Fibroblast of skin of scalp (primary cell): ENCODE data around the gene EPS8L2.
"Not testable (repeated sequence)": the region's sequence is repeated elsewhere in the genome, so short reads cannot be mapped to it uniquely, and the experiment has no call there.

Source experiments
- DNase-seq: peaks from one replicate; pipeline ENCODE4 v3.0.0-alpha.2; 2013

The EPS8L2 gene

DNA sequence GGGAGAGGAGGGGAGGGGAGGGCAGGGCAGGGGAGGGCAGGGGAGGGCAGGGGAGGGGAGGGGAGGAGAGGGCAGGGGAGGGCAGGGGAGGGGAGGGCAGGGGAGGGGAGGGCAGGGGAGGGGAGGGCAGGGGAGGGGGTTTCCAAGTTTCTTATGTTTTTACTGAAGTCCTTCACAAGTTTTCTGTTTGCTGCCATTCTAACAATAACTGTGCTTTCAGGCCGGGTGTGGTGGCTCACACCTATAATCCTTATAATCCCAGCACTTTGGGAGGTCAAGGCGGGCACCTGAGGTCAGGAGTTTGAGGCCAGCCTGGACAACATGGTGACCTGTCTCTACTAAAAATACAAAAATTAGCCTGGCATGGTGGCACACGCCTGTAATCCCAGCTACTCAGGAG, 15.8 kb upstream of the EPS8L2 start:
- not testable (repeated sequence) for DNase-seq

DNA sequence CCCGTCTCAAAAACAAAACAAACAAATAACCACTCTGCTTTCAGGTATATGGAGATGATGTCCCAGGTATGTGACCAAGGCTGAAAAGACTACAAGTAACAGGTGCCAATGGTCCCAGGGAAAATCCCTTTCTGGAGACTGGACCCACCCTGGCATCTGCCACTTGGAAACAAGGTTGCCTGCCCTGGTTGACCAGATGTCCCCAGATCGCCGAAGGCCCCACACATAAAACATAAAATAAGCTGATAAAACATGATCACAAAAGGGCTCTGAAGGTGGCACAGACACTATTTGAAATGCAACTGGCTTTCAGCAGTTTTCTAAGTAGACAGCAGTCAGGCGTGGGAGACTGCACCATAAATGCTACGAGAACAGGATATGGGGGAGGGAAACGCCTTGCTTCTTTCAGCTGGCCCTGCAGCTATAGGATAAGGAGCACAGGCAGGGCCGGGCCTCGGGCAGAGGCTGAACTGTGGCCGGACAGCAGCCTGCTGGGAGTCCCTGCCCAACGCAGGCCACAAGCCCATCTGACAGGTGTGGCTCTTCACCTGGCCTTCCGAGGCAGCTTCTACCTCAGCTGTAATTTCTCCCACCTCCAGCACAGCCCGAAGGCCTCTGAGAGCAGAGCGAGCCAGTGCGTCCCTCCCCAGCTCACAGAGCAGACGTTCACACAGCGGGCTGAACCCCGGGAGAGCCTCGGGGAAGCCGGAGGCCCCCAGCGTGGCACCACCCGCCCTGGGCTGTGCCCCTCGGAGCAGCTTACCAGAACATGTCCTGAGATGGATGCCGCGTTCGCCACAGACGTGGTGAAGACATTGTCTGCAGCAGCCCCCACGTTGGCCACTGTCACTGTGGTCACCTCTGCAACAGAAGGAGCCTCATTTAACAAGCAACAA, 15.0 kb upstream of the EPS8L2 start:
- DNase-seq = no peak

DNA sequence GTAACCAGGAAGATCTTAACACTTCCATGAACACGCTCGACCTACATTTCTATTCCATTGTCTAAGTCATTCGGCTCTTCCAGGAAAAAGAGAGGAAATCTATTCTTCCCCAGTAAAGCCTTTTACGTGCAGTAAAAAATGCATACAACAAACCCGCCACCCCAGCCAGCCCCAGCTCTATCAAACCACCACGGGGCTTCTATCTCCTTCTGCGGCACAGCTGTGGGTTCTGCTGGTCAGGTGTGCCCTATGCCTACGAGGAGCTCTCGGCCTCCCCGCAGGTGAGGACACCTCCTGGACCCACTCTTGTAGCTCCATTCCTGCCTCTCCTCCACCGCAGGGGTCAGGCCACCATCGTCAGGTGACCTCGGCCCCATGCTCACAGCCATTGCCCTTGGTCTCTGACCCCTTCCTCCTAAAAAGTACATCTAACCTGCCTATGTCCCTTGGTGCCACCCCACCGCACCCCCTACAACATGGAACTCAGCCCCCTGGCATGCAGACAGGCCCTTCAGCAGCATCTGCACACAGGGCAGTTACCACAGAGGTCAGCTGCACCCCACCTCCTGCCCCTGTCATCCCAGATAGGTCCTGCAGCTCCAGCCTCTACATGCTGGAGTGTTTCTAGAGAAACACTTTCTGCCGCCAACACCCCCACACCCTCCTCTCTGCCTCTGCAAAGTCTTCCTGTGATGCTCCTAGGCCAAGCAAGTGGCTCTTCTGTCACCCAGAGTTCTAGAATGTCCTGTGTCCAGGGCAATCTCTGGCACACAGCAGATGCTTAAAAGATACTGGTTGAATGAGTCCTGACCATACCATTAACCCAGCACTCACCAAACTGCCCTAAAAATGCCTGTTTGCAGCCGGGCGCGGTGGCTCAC, 14.1 kb upstream of the EPS8L2 start:
- no peak for DNase-seq

DNA sequence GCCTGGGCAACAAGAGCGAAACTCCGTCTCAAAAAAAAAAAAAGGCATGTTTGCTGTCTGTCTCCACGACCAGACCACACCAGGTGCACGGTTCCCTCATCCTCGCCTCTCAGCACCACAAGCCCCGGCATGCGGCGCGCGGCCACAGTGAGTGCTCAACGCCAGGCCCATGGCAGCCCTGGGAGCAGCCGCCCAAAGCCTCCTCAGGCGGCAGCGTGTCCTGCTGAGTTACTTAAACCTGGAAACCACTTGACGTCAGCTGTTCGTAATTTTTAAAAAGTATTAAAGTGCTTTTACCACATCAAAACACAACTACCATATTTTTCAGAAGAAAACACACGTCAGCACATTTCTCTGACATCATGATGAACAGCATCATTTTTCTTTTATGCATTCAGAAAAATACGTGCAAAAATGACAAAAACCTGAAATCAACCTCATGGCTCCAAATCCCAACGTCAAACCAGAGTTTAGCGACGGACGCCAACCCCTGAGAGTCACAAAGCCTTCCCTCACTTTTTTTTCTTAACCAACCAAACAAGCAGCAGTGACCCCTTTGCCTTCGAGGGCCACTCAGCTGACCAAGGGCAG, 13.1 kb upstream of the EPS8L2 start:
- DNase-seq = peak; percentile 20

DNA sequence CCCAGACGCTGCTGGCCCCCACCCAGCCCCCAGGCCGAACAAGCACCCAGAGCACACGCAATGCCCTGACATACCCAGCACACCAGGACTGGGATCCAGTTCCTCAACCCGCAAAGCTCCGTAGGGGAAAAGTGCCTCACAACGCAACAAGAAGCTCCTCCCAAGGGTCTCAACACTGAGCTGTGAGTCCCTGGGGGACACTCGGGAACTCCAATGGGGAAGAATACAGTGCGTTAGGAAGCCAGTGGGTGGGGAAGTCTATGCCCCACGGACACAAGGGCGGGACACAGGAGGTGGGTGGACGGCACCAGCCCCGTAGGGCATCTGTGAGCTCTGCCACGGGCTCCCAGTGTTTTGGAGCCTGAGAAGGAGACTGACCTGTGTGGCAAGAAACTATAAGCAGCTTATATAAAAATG, 12.6 kb upstream of the EPS8L2 start:
- peak; percentile 44 for DNase-seq

DNA sequence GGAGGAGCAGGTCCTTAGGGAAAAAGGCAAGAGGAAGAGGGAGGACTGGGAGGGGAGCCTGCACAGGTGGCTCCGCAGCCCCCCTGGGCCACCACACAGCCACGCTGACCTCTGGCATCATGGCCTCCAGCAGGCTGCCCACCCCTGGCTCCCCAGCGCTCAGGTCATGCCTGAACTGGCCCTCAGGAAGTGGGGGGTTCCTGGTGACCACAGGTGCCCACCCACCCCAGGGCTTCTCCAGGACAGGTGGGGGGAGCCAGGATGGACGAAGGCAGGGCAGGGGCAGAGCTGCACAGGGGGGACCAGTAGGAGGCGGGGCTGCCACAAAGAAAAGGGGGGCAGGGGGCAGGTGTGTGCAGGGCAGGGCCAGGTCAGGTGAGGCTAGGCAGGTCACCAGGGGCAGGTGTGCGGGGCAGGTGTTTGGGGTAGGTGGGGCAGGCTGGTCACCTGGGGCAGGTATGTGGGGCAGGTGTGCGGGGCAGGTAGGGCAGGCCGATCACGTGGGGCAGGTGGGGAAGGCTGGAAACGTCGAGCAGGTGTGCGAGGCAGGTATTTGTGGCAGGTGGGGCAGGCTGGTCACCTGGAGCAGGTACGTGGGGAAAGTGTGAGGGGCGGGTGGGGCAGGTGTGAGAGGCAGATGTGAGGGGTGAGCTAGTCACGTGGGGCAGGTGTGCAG, 12.0 kb upstream of the EPS8L2 start:
- DNase-seq = no peak

DNA sequence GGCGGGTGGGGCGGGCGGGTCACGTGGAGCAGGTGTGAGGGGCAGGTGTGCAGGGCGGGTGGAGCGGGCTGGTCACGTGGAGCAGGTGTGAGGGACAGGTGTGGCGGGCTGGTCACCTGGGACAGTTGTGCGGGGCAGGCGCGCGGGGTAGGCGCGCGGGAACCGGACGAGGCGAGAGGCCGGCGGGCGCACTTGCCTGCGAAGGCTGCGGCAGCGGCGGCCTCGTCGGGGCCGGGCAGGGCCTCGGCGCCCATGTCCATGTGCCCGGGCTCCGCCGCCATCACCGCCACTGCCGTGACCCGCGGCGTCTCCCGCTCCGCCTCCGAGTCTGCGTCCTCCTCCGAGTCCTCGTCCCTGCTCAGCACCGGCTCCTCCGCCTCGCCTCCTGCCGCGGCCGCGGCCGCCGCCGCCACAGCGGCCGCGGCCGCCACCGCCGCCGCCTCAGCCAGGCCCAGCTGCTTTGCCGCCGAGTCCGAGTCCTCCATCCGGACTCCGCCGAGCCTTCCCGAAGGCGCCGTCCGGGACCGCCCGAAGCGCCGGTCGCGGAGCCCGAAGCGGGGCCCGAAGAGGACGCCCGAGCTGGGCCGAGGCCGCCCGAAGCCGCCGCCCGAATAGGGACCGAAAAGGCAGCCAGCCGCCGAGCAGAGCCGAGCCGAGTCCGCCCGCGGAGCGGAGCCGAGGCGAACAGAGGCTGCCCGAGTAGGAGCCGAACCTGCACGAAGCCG, 11.3 kb upstream of the EPS8L2 start, which contains the start of gene DEAF1:
Gene DEAF1, minus strand, starts transcription at position 660 of the 725 bp plus-strand sequence. Its CDS starts 175 bp downstream, at position 485.
- peak; percentile 97 for DNase-seq

DNA sequence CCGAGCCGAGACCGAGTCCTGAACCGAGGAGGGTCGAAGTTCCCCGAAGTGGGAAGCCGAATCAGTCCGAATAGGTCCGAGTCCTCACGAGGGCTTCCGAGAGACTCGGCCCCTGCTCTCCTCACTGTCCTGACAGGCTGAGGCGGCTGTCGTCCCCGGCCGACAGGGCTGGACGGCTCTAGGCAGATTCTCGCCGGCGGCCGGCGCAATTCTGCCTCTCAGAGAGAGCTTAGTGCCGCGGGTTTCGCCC, 10.8 kb upstream of the EPS8L2 start:
- no peak for DNase-seq

DNA sequence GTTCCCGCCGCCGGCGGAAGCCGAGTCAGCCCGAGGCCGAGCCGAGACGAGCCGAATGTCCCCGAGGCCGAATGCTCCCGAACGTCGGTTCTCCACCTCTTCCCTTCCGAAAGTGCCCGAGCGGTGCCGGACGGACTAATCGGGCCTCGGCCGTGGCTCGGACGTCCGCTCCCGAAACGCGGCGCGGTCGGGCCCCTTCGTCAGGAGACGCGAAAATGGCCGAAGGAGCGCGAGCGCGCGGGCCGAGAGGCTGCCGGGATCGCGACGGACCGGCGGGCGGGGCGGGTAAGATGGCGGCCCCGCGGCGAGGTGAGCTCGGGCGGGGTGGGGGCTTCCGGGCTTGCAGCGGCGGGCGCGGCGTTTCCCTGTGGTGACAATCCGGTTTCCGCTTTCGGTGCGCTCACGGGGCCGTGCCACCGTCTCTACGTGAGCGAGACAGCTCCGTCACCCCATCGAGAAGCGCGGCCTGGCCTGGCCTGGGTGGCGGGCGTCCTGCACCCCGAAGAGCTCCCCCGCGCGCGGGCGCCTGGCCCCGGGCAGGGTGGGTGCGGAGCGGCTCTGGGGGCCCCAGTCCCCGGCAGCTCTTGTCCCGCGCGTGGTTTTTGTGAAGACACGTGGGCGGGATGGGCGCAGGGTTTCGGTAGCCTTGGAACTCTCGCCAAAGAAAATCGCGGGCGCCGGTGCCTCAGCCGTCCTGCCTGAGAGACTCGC, 10.3 kb upstream of the EPS8L2 start, which contains the start of gene TMEM80:
Gene TMEM80, plus strand, starts transcription at position 279 of the 711 bp plus-strand sequence. Its CDS starts 12 bp downstream, at position 291.
- peak; percentile 99 for DNase-seq

DNA sequence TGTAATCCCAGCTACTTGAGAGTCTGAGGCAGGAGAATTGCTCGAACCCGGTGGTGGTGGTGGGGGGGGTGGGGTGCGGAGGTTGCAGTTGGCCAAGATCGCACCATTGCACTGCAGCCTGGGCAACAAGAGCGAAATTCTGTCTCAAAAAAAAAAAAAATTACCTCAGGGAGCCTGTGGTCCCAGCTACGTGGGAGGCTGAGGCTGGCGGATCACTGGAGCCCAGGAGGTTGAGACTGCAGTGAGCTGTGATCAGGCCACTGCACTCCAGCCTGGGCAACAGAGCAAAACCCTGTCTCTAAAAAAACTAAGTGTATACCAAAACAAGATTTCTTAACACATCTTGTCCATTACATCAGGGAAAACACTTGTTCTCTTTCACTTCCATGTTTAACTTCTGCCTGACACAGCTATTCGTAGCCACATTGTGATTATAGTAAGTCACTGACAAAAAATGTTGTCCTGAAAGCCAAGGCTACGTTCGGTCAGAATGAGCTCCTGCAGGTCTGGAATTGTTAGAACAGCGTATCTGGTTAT, 9.0 kb upstream of the EPS8L2 start:
- peak; percentile 78 for DNase-seq

DNA sequence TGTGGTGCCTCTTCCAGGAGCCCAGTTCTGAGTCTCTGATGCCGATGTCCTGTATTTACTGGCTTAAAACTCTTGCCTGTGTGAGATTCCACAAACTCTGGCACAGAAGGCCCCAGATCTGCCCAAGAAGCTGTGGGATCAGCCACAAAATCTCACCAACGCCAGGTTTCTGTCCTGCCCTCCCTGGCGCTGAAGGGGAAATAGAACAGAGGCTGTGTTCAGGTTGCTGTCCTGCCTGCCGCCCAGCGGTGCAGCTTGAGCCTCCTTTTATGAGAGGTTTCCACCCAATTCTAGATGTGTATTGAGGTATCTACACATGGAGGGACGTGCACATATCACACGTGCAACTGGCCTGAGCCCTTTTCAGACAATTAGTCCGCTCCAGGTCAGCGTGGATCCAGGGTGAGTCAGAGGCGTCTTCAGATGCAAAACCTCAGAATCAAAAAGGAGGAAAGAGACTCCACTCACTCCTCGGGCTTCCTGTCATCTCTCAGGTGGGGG, 8.2 kb upstream of the EPS8L2 start:
- peak; percentile 13 for DNase-seq

DNA sequence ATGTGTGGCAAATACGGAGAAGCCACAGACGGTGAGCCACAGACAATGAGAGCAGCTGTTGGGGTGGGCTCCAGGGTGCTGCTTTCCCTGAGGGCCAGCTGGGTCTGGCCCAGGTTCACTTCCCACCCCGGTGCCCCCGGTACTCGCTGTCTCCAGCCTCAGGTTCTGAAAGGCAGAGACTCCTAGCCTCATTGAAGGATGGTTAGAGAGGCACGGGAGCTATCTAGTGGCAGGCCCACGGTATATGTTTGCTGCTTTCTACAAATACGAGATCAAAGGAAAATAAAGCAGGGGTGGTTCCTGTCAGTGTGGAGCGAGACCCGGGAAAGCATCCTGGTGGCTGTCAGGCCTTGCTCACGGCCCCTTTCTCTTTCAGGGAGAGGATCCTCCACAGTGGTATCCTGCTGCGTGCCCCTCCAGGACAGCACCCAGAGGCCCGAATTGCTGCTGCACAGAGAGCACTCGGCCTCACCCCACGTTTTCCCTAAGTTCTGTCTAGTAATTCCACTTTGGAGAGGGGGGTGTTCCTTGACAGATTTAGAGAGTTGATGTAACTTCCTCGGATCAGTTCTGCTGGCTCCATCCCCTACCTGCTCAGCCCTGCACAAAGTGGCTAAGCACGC, 7.4 kb upstream of the EPS8L2 start:
- no peak for DNase-seq

DNA sequence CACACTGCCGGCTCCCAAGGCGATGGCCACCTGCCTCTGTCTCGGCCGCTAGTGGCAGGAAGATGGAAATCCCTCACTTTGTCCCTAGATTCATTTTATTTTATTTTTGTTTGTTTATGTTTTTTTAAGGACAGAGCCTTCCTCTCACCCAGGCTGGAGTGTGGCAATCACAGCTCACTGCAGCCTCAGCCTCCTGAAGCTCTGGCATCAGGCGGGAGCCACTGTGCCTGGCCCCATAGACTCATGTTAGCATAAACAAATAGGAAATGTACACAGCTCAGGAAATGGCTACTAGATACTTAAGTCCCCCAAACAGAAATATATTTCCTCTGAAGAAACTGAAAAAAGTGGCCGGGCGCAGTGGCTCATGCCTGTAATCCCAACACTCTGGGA, 6.9 kb upstream of the EPS8L2 start:
- DNase-seq = no peak

DNA sequence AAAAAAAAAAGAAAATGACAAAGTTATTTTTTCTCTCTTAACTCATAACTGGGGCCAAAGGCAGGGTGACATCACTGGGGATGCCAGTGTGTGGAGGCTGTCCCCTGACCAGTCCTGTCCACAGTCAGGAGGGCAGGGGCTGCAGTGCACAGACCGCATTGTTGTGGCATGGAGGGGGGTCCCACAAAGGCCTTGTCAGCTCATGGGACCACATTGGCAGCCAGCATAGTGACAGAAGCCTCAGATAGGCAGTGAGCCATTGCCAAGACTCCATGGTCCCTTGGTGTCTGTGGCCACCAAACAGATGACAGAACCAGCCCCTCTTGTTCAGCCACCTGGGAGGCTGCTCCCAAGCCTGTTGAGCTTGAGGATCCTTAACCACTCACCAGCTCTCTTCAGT, 6.3 kb upstream of the EPS8L2 start:
- no peak for DNase-seq

DNA sequence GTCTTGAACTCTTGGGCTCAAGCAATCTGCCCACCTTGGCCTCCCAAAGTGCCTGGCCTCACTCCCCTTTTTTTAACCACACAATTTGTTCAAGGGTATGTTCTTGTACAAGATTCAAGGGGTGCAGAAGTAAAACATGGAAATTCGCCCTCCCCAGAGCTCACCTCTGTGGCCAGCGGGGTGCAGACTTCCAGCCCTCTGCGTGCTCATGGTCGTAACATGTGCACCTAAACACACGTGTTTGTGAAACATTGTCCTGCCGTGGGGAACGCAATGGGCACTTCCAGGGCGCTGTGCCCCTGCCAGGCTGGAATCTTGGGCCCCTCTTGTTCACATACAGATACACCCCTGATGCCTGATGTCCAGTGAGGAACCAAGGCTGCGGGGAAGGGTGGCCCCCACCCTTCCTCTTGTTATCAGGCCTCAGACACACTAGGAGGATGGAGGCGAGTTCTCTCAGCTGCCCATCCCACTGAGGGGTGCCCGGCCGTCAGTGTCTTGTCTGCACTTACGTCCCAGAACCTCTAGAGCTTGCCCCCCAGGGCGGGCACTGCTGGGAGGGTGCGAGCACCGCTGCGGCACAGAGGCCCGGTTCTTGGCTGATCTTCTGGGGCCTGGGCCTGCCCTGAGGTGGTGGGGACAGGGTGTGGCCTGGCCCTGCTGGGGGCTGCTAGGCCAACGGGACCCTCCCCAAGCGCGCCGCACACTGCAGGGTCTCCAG, 4.1 kb upstream of the EPS8L2 start:
- DNase-seq = no peak

DNA sequence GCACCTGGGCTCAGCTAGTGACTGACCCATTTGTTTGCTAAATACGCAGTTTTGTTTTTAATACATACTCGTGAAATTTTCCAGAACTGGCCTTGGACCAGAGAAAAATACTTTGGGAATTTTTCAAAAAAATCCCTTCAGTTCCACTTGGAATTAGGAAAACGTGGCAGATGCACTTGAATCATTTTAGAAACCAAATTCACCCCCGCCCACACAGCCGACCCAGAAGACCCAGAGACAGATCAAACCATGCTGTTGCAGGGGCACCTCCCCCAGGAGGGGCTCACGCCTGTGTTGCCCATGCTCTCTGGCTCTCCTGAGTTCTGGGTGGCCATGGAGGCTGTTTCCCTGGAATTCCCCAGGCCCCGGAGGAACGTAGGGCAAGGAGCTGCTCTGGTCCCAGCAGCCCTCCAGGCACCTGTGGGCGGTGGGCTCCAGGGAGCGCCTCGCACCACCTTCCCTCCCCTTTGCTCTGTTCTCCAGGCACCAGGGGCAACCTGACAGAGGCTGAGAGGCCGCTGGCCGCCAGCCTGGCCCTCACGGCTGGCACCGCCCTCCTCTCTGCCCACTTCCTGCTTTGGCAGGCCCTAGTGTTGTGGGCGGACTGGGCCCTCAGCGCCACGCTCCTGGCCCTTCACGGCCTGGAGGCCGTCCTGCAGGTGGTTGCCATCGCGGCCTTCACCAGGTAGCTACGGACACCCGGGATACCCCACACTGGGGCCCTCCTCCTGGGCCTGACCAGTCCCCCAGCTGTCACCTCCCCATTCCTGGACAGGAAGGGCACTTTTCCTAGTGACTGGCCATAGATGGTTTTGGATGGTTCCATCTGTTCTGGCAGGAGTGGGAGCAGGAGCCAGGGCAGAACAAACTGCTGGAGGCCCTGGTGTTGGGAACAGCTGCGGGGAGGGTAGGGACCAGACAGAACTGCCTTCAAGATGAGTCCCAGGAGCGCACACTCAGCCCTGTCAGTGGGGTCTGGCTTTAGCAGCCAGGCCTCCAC, 3.3 kb upstream of the EPS8L2 start:
- DNase-seq = no peak

DNA sequence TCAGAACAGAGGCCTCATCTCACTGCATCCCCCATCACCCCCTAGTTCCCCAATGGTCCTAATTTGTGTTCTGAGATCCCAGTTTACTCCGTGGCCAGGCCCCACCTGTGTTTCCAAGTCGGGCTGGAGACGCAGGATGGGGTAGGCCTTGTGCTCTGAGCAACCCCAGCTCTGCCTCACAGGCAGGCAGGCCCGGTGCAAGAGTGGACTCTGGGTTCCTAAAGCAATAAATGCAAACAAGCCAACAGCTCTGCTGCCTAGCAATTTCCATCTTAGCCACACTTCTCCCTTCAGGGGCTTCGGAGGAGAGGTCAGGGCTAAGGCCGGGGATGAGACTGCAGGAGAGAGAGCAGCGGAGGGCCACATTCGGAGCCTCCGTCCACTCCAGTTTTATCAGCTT, 2.5 kb upstream of the EPS8L2 start:
- no peak for DNase-seq

DNA sequence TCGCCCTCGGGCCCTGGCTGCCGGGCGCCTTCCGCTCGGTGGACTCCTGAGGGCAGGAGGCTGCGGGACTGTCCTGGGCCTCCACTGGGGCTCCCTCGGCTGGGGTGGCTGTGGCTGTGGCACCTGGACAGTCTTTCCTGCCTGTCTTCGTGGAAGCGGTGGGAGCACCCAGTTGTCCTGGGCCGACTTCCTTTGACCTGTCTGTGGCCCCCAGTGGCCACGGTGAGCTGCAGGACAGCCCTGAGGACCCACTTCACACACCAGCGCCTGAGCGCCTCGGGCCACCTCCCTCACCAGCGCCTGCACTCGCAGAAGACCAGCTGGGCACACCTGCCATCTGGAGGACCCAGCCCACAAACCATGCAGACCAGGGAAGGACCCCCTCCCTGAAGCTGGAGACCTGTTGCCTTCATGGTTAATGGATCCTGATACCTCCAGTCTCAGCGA, 1.8 kb upstream of the EPS8L2 start:
- no peak for DNase-seq
